ENCODE results near the gene CCR6.

DNA sequence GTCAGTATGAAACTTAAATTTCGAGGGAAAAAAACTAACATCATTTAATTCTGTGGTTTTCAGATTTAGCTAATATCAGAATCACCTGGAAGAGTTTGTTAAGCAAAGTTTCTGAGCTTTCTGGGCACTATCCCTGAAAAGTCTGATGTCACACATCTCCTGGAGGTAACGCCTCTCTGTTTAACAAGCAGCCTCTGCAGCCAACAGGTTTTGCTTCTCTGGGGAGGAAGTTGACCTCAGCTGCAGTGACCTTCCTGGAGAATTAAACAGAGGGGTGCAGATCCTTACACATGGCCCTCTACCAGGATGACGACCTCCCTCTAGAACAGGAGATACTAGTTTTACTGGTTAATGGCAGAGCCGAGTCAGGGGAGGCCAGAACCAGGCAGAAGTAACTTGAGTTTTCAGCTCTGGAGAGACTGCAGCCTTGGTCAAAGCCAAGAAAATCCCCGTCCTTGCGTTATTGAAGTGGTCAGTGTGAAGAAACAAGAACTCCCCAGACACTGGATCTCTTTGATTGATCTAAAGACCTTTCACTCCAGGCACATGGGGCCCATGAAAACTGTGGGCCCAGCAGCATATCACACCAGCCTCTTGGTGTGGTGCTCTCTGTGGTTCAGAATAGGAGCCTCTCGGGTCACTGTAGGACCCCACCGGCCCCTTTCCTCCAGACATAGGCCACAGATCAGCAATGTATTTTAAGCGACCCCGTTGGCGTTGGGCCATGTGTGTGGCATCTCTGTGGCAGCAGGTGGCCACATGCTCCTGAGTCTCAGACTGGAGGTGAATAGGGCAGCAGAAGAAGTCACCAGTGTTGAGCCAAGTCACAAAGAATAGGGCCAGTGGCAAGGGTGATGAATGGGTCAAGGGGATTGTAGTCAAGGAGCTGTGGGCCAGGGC, 33.4 kb upstream of the CCR6 start:
- TF ChIP-seq, protein P1, sequence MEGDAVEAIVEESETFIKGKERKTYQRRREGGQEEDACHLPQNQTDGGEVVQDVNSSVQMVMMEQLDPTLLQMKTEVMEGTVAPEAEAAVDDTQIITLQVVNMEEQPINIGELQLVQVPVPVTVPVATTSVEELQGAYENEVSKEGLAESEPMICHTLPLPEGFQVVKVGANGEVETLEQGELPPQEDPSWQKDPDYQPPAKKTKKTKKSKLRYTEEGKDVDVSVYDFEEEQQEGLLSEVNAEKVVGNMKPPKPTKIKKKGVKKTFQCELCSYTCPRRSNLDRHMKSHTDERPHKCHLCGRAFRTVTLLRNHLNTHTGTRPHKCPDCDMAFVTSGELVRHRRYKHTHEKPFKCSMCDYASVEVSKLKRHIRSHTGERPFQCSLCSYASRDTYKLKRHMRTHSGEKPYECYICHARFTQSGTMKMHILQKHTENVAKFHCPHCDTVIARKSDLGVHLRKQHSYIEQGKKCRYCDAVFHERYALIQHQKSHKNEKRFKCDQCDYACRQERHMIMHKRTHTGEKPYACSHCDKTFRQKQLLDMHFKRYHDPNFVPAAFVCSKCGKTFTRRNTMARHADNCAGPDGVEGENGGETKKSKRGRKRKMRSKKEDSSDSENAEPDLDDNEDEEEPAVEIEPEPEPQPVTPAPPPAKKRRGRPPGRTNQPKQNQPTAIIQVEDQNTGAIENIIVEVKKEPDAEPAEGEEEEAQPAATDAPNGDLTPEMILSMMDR (IDR thresholded peaks at IDR 0.05): no peak
- TF ChIP-seq EP300 (IDR thresholded peaks at IDR 0.05) (no peak), POLR2AphosphoS5 (IDR thresholded peaks at IDR 0.05) (no peak)

Measured in upper lobe of left lung (tissue), 4 donors.